NCI-H1417 treated with DMSO at 0.1 percent for 48 hours (cell line): ENCODE measurements around the gene TNFSF10.
"Not testable (repeated sequence)": the region's sequence is repeated elsewhere in the genome, so short reads cannot be mapped to it uniquely, and the experiment has no call there.

Source experiments
- DNase-seq: peaks from one replicate; lab custom pipeline; 2025; lab: John Stamatoyannopoulos, UW

The TNFSF10 gene

GRCh38 chr3:172516318-172517214 lies 6.7 kb downstream of the TNFSF10 start:
- DNase-seq, result no peak

GRCh38 chr3:172515130-172515918 lies 7.9 kb downstream of the TNFSF10 start:
- no peak for DNase-seq

GRCh38 chr3:172514678-172515077 lies 8.6 kb downstream of the TNFSF10 start:
- no peak for DNase-seq

- DNase-seq, result no peak
Measured at GRCh38 chr3:172513488-172513887, 9.7 kb downstream of the TNFSF10 start.

- DNase-seq, result no peak
Measured at GRCh38 chr3:172511783-172512762, 11.2 kb downstream of the TNFSF10 start.

GRCh38 chr3:172506094-172506493 lies 17.1 kb downstream of the TNFSF10 start:
- no peak for DNase-seq

- no peak for DNase-seq
Measured at GRCh38 chr3:172501540-172501939, 21.7 kb downstream of the TNFSF10 start.

- DNase-seq, result not testable (repeated sequence)
Measured at GRCh38 chr3:172490198-172490669, 33.0 kb downstream of the TNFSF10 start.

GRCh38 chr3:172478116-172478515 lies 45.1 kb downstream of the TNFSF10 start:
- no peak for DNase-seq

GRCh38 chr3:172476347-172476746 lies 46.9 kb downstream of the TNFSF10 start:
- DNase-seq, result no peak

GRCh38 chr3:172475703-172476102 lies 47.5 kb downstream of the TNFSF10 start:
- DNase-seq, result no peak

GRCh38 chr3:172471903-172472302 lies 51.3 kb downstream of the TNFSF10 start:
- DNase-seq, result no peak

- DNase-seq, result no peak
Measured at GRCh38 chr3:172470588-172470987, 52.6 kb downstream of the TNFSF10 start.

- no peak for DNase-seq
Measured at GRCh38 chr3:172467170-172467824, 55.9 kb downstream of the TNFSF10 start.

GRCh38 chr3:172466553-172467130 lies 56.6 kb downstream of the TNFSF10 start:
- DNase-seq, result no peak

GRCh38 chr3:172465281-172465680 lies 57.9 kb downstream of the TNFSF10 start:
- DNase-seq, result no peak

GRCh38 chr3:172464306-172464705 lies 58.9 kb downstream of the TNFSF10 start:
- no peak for DNase-seq

GRCh38 chr3:172461530-172462138 lies 61.6 kb downstream of the TNFSF10 start:
- no peak for DNase-seq

- no peak for DNase-seq
Measured at GRCh38 chr3:172456404-172456803, 66.8 kb downstream of the TNFSF10 start.
